Left hindlimb (tissue), 1 donor: ENCODE results near the gene PHKG2.
"Not testable (repeated sequence)": the region's sequence is repeated elsewhere in the genome, so short reads cannot be mapped to it uniquely, and the experiment has no call there.

Source experiments
- DNase-seq: peaks from one replicate; pipeline ENCODE4 v3.0.0-alpha.2; 2018

PHKG2 gene, protein sequence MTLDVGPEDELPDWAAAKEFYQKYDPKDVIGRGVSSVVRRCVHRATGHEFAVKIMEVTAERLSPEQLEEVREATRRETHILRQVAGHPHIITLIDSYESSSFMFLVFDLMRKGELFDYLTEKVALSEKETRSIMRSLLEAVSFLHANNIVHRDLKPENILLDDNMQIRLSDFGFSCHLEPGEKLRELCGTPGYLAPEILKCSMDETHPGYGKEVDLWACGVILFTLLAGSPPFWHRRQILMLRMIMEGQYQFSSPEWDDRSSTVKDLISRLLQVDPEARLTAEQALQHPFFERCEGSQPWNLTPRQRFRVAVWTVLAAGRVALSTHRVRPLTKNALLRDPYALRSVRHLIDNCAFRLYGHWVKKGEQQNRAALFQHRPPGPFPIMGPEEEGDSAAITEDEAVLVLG

GRCh38 chr16:30747799-30748633 is at the start of gene PHKG2:
PHKG2 (plus strand) TSS chr16:30748425; CDS start chr16:30748821, 396 bp downstream.
- DNase-seq, result peak; percentile 99

DNA sequence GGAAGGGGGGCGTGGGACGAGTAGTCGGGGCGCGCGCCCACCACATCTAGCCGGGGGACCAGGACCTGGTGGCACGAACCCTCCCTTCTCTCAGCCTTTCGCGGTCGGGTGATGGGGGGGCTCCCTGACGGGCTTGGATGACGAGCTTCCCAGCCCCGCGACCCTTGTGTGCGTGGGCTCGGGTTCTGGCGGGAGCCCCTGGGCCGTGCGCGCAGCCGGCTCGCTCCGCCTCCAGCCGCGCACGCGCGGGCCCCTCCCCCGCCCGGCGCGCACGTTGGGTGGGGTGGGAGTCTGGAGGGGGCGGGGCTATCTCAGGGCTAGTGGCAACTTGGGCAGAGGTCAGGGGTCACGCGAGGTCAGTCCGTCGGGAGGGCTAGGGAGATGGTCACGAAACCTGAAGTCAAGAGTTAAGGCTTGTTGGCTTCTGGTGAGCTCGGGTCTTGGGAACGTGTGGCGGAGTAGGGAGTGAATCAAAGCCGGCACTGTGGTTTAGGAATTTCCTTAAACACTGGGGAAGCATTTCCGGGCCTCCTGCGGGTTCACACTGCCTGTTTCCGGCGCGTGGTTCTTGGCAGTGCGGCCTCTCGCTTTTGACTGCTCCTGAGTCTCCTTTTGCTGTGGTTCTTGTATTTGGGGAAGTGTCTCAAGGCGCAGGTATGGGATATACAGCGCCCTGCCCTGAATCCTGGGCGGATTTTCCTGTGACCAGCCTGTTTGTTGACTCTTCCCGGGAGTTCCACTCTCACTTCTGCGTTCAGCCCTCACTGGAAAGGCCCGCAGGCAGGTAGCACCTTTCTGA is 49.2 kb upstream of the PHKG2 start, which contains the start of gene SRCAP:
Gene SRCAP (plus strand): TSS at position 356 of the 799 bp plus-strand sequence. CDS start 1,654 bp downstream, outside the sequence.
- DNase-seq, result peak; percentile 85

DNA sequence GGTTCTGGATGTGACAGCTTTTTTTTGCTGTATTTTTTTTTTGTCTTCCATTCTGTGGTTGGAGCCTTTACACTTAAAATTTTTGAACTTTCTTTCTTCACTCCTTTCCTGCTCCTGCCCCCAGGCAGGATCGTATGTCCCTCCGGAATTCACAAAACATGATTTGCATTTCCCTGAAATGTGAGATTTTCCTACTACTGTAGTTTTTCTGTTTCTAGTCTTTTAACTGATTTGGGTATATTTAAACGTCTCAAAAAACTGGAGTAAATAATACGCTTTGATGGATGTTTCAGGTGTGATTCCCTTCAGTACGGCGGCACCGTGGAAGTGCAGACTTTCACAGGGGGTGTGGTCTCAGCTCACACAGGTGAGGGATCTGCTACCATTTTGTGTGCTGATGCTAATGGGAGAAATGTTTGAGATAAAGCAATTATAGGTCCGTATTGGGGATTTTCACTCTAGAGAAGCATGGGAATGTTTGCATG is 48.6 kb upstream of the PHKG2 start:
- DNase-seq, result no peak

- DNase-seq, result no peak
Measured at GRCh38 chr16:30700491-30700890, 47.7 kb upstream of the PHKG2 start.

GRCh38 chr16:30700971-30701370 is 47.3 kb upstream of the PHKG2 start:
- no peak for DNase-seq

DNA sequence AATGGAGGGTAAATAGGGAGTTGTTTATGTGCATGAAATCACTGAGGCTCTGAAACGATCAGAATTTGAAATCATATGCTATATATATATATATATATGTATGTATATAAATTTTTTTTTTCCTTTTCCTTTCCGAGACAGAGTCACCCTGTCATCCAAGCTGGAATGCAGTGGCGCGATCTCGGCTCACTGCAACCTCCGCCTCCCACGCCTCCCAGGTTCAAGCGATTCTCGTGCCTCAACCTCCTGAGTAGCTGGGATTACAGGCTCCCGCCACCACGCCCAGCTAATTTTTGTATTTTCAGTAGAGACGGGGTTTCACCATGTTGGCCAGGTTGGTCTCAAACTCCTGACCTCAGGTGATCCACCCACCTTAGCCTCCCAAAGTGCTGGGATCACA is 45.2 kb upstream of the PHKG2 start:
- not testable (repeated sequence) for DNase-seq

- no peak for DNase-seq
Measured at GRCh38 chr16:30703971-30704370, 44.3 kb upstream of the PHKG2 start.

- DNase-seq, result no peak
Measured at GRCh38 chr16:30706046-30706445, 42.2 kb upstream of the PHKG2 start.

DNA sequence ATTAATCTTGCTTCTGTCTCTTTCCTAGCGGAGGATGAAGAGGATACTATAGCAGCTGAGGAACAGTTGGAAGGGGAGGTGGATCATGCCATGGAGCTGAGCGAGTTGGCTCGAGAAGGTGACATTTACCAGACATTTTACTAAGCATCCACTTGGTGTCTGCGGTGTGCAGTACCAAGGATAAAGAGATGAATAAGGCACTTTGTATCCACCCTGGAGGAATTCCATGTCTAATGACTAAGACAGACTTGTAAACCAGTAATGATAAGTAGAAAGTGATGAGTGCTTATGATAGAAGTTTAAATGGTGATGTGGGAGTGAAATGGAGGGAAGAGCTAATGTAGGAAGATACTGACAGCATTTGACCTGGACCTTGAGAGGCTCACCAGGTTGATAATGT is 37.3 kb upstream of the PHKG2 start:
- no peak for DNase-seq

DNA sequence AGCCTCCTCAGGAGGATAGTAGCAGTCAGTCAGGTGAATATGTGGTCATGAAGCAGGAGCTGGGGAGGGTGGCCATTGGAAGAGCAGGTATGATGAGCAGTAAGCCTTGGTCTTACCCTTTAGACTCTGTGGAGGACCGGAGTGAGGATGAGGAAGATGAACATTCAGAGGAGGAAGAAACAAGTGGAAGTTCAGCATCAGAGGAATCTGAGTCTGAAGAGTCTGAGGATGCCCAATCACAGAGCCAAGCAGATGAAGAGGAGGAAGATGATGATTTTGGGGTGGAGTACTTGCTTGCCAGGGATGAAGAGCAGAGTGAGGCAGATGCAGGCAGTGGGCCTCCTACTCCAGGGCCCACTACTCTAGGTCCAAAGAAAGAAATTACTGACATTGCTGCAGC is 36.5 kb upstream of the PHKG2 start:
- DNase-seq, result no peak

GRCh38 chr16:30715750-30716445 is 32.3 kb upstream of the PHKG2 start:
- peak; percentile 6 for DNase-seq

DNA sequence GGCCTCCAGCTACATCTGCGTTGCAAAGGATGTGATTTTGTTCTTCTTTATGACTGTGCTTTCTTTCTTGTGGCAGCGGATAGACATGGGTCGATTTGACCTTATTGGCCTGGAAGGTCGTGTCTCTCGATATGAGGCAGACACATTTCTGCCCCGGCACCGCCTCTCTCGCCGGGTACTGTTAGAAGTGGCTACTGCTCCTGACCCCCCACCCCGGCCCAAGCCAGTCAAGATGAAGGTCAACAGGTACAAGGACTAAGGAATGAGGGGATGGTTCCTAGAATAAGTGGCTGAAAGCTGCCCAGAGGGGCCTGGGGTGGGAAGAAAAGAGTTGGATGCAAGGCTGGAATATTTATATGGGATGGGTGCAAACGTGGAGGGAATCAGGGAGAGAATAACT is 28.1 kb upstream of the PHKG2 start:
- DNase-seq, result no peak

DNA sequence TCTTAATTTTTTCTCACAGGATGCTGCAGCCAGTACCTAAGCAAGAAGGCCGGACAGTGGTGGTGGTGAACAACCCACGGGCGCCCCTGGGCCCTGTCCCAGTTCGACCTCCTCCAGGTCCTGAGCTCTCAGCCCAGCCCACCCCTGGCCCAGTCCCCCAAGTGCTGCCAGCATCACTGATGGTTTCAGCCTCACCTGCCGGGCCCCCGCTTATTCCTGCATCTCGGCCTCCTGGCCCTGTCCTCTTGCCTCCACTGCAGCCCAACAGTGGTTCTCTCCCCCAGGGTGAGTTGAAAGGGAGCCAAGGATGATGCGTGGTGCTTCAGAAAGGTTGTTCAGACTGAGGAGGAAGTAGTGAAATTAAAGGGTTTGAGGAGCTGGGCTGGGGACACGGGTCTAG is 27.5 kb upstream of the PHKG2 start:
- DNase-seq, result no peak

GRCh38 chr16:30721167-30721566 is 27.1 kb upstream of the PHKG2 start:
- no peak for DNase-seq

GRCh38 chr16:30721606-30722005 is 26.6 kb upstream of the PHKG2 start:
- DNase-seq, result no peak

- no peak for DNase-seq
Measured at GRCh38 chr16:30722443-30722842, 25.8 kb upstream of the PHKG2 start.

GRCh38 chr16:30722916-30723315 is 25.3 kb upstream of the PHKG2 start:
- DNase-seq, result no peak

- DNase-seq, result no peak
Measured at GRCh38 chr16:30723725-30724355, 24.4 kb upstream of the PHKG2 start.

- no peak for DNase-seq
Measured at GRCh38 chr16:30724641-30725417, 23.4 kb upstream of the PHKG2 start.

DNA sequence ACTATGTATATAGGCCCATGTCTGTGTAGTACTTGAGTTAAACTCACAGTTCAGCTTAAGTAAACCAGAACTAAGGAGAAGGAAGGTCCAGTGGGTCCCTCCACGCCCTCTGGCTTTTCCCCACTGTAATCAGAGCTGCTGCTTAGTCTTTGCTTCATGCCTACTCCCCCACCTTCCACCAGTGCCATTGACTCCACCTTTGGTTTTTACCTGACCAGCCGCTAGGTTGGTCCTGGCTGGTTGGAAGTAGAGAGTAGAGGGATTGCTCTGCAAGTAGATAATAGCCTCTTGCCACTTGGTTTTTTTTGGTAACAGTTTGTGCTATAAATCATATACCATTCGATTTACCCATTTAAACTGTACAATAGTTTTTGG is 22.8 kb upstream of the PHKG2 start:
- no peak for DNase-seq

- DNase-seq, result no peak
Measured at GRCh38 chr16:30728321-30728720, 19.9 kb upstream of the PHKG2 start.
